ENCODE results near the gene SLC22A23.

Gene SLC22A23

DNA sequence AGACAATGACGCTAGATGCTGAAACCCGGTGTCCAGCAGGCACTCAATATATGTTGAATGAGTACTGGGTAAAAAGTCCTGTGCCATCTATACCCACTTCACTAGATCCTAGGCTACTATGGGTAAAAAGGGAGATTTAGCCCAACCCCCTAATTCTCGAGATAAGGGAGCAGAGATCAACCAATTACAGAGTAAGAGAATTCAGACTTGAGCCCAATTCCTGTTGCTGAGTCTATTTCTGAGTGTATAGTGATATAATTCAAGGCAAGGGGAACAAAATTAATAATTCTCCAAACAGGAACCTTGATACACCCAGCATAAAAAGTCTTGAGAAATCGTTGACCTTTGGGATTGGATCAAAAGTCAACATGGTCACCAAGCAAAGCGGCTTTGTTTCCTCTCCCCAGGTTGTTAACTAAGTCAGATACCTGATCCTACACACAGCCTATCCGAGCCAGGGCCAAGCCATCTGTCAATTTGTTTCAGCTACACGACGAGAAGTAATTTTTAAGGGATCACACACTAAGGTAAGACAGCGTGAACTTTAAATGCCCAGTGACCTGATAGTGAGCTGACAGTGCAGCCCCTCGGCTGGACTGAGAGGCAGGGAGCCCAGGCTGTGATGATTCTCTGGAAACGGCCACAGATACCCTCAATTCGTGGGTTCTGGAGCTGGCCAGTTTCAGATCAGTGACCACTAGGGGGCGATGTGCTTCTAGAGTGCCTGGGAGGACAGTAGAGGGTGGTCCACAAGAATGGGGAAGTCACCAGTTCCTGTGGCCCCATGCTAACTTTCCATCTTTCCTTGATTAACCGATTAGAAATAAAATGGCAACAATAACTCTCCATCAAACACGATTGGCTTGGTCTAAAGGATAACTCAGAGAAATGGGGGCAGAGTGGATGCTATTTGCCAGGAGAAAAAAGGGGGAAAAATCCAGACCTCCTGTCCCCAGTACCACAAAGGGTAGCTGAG, 46.2 kb downstream of the SLC22A23 start (continued):
- no peak for TF ChIP-seq ZBTB17 (tag by site-specific recombination; IDR thresholded peaks at IDR 0.05)
- TF ChIP-seq ZNF221 (tag by site-specific recombination; IDR thresholded peaks at IDR 0.05; ENCODE audit: borderline replicate concordance): no peak
- TF ChIP-seq, protein P1, sequence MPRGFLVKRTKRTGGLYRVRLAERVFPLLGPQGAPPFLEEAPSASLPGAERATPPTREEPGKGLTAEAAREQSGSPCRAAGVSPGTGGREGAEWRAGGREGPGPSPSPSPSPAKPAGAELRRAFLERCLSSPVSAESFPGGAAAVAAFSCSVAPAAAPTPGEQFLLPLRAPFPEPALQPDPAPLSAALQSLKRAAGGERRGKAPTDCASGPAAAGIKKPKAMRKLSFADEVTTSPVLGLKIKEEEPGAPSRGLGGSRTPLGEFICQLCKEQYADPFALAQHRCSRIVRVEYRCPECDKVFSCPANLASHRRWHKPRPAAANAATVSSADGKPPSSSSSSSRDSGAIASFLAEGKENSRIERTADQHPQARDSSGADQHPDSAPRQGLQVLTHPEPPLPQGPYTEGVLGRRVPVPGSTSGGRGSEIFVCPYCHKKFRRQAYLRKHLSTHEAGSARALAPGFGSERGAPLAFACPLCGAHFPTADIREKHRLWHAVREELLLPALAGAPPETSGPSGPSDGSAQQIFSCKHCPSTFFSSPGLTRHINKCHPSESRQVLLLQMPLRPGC (tag by site-specific recombination; IDR thresholded peaks at IDR 0.05): no peak
- TF ChIP-seq, protein P2, sequence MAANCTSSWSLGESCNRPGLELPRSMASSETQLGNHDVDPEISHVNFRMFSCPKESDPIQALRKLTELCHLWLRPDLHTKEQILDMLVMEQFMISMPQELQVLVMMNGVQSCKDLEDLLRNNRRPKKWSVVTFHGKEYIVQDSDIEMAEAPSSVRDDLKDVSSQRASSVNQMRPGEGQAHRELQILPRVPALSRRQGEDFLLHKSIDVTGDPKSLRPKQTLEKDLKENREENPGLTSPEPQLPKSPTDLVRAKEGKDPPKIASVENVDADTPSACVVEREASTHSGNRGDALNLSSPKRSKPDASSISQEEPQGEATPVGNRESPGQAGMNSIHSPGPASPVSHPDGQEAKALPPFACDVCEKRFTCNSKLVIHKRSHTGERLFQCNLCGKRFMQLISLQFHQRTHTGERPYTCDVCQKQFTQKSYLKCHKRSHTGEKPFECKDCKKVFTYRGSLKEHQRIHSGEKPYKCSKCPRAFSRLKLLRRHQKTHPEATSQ (tag by site-specific recombination; IDR thresholded peaks at IDR 0.05): no peak
- no peak for TF ChIP-seq ZNF768 (tag by site-specific recombination; IDR thresholded peaks at IDR 0.05)
- TF ChIP-seq, protein P3, sequence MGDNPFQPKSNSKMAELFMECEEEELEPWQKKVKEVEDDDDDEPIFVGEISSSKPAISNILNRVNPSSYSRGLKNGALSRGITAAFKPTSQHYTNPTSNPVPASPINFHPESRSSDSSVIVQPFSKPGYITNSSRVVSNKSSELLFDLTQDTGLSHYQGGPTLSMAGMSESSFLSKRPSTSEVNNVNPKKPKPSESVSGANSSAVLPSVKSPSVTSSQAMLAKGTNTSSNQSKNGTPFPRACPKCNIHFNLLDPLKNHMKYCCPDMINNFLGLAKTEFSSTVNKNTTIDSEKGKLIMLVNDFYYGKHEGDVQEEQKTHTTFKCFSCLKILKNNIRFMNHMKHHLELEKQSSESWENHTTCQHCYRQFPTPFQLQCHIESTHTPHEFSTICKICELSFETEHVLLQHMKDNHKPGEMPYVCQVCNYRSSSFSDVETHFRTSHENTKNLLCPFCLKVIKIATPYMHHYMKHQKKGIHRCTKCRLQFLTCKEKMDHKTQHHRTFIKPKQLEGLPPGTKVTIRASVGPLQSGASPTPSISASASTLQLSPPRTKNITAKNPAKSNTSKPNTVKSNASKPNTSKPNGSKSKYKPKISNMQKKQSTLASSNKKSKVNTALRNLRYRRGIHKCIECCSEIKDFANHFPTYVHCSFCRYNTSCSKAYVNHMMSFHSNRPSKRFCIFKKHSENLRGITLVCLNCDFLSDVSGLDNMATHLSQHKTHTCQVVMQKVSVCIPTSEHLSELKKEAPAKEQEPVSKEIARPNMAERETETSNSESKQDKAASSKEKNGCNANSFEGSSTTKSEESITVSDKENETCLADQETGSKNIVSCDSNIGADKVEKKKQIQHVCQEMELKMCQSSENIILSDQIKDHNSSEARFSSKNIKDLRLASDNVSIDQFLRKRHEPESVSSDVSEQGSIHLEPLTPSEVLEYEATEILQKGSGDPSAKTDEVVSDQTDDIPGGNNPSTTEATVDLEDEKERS (tag by site-specific recombination; IDR thresholded peaks at IDR 0.05): no peak
- no peak for TF ChIP-seq SP3 (tag by site-specific recombination; IDR thresholded peaks at IDR 0.05)
- TF ChIP-seq, protein P4, sequence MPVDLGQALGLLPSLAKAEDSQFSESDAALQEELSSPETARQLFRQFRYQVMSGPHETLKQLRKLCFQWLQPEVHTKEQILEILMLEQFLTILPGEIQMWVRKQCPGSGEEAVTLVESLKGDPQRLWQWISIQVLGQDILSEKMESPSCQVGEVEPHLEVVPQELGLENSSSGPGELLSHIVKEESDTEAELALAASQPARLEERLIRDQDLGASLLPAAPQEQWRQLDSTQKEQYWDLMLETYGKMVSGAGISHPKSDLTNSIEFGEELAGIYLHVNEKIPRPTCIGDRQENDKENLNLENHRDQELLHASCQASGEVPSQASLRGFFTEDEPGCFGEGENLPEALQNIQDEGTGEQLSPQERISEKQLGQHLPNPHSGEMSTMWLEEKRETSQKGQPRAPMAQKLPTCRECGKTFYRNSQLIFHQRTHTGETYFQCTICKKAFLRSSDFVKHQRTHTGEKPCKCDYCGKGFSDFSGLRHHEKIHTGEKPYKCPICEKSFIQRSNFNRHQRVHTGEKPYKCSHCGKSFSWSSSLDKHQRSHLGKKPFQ (tag by site-specific recombination; IDR thresholded peaks at IDR 0.05): no peak
- TF ChIP-seq ZNF2 (tag by site-specific recombination; IDR thresholded peaks at IDR 0.05): peak; percentile 54; the same call in 1 of the 2 replicates
- TF ChIP-seq, protein P5, sequence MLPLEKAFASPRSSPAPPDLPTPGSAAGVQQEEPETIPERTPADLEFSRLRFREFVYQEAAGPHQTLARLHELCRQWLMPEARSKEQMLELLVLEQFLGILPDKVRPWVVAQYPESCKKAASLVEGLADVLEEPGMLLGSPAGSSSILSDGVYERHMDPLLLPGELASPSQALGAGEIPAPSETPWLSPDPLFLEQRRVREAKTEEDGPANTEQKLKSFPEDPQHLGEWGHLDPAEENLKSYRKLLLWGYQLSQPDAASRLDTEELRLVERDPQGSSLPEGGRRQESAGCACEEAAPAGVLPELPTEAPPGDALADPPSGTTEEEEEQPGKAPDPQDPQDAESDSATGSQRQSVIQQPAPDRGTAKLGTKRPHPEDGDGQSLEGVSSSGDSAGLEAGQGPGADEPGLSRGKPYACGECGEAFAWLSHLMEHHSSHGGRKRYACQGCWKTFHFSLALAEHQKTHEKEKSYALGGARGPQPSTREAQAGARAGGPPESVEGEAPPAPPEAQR (tag by site-specific recombination; IDR thresholded peaks at IDR 0.05): no peak
- no peak for TF ChIP-seq ZBTB8A (tag by site-specific recombination; IDR thresholded peaks at IDR 0.05)

DNA sequence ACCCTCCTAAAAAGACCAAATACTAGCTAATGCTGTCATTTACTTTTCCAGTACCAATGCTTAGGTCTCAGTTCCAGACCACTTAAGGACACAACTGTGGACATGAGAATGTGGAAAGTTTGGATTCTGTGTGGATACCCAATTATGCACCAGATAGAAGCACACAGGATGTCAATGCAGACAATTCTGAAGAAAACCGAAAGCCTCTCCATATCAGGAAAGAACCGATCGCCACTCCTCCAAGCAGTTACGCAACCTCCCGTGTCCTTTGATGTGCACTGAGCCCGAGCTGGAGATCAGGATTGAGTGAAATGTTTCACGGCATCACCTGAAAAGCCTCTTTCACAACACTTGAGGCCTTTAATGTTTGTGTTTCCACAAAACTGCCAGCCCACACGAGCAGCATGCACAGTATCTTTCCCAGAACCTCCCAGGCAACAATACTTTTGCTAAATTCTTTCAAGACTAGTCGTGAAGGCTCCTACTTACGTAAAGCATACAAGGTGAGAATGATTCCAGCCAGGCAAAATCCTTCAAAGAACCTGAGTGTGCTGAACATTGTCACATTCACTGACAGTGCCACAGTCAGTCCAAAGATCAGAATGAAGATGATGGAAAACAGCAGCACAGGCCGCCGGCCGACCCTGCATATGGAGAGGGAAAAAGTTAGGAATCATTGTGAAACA, 47.0 kb downstream of the SLC22A23 start:
- Histone ChIP-seq H3K4me1 (ENCODE audit: control insufficient read depth, insufficient read depth, low read length) (peaks cover 6% of the 10 kb centered on the region), H3K36me3 (ENCODE audit: control insufficient read depth in 2 of 2, insufficient read depth in 1 of 2, low read length in 2 of 2) (peaks cover 0 to 30% of the 10 kb centered on the region in 2 experiments; a peak in 1 of 3 replicates), H3K27ac (ENCODE audit: extremely low read depth, low read depth, low read length) (no peak overlapping the region), H3K4me3 (ENCODE audit: low read depth, low read length) (no peak overlapping the region), H3K9me3 (ENCODE audit: control insufficient read depth, insufficient read depth, low read depth, low read length) (no peaks in the 10 kb centered on the region)
- TF ChIP-seq ZNF658 (tag by site-specific recombination; IDR thresholded peaks at IDR 0.05): no peak
- TF ChIP-seq ZNF670 (tag by site-specific recombination; IDR thresholded peaks at IDR 0.05; ENCODE audit: low read depth): no peak
- no peak for TF ChIP-seq ZNF600 (tag by site-specific recombination; IDR thresholded peaks at IDR 0.05)
- no peak for TF ChIP-seq ZBTB48 (tag by site-specific recombination; IDR thresholded peaks at IDR 0.05)
- no peak for TF ChIP-seq PRDM1 (tag by site-specific recombination; IDR thresholded peaks at IDR 0.05)
- TF ChIP-seq, protein P6, sequence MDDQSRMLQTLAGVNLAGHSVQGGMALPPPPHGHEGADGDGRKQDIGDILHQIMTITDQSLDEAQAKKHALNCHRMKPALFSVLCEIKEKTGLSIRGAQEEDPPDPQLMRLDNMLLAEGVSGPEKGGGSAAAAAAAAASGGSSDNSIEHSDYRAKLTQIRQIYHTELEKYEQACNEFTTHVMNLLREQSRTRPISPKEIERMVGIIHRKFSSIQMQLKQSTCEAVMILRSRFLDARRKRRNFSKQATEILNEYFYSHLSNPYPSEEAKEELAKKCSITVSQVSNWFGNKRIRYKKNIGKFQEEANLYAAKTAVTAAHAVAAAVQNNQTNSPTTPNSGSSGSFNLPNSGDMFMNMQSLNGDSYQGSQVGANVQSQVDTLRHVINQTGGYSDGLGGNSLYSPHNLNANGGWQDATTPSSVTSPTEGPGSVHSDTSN (CRISPR knock-in tag; IDR thresholded peaks at IDR 0.05): no peak
- TF ChIP-seq ZNF792 (tag by site-specific recombination; IDR thresholded peaks at IDR 0.05): no peak
- ChIA-PET POLR2A (no interaction called here), CTCF (interaction anchor here (0.6 to 2.8 kb wide), 26 partner anchors 12 to 333 kb away, joined by 3 to 25 read pairs (median 5); no protein-coding TSS in a partner anchor)
